ENCODE results near the gene DNER.
"Not testable (repeated sequence)": the region's sequence is repeated elsewhere in the genome, so short reads cannot be mapped to it uniquely, and the experiment has no call there.

Gene DNER

DNA sequence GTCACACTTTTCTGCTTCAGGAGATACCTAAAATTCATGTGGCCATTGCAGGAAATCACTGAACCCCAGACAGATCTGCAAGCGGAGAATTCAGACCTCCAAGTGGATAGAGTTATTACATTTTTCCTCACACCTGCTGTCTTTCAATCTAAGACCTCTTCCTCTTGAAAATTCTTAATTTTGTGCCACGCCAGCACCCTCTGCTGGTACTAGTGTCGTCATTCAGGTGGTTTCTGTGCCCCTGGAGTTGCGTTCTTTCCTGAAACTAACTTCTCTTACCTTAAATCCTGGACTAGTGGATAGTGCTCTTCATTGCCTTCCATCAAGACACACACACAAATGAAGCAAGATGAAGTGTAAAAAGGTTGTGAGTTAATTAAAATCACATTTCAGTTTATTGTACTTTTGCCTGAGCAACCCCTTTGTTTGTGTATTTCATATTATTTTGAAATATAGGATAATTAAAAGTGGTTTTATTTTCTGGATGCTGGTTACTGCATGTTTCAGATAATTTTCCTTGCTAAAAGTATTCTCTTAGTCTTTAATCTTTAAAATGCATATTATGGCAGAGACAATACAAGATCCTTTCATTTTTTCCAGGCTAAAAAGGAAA is 1.6 kb upstream of the DNER start:
- peak; percentile 25 for DNase-seq

DNA sequence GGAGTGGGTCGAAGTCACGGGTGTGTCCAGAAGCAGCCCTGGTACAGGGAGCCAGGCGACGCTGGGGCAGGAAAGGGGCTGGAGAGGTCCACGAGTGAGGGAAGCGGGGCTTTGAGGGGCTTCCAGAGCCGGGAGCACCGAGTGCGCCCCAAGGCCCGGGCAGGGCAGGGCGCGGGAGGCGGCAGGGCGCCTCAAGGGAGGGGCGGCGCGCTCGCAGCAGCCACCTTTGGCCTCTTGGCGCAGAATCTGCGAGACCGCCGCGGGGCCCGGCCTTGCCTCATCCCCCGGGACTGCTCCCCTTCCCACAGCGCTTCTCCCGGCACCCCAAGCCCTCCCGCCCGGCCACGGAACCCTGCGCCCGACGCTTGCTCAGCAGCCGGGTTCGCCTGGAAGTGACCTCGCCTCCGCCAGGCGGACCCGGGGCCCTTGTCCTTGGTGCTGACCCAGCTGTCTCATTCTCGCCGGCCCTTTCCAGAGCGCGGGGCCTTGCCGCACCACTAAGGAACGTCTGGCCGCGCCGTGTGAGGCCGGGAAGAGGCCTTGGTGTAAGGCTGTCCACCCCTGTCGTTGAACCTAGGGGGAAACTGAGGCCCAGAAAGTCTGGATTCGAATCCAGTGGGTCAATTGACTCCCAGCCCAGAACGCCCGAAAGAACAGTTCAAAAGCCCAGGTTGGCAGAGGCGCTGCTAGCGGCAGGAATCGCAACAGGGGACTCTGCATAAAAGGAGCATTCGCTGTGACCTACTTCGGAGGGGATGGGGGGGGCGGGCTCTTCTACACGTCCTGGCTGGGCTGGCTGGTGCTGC is 584 bp upstream of the DNER start:
- peak; percentile 26 for DNase-seq

DNA sequence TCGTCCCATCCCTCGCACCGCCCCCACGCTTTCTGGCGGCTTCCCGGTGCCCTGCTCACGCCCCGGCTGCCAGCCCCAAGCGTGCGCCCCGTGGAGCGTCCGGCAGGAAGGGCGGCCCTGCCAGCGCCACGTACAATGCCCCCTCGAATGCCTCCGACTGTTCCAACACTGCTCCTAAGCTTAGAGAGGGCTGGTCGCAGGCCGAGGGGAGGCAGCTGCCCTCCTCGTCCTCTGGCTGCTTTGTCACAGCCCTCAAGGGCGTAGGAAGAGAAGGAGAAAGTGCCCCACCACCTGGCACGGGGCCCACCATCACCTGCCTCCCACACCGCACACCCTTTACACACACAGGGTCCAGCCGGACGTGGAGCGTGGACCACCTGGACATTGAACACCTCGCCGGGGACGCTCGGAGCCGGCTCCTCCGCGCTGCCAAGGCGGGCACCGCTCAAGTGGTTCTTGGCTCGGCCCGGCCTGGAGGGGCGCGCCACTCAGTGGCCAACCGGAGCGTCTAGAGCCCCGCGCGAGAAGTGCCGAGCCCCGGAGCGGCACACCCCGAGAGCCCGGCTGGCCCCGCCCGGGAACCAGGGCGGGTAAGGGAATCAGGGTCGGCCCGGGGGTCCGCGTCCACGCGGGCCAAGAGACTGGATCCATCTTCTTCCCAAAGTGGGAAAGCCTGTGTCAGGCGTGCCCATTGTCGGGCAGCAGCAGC is 830 bp downstream of the DNER start:
- DNase-seq = peak; percentile 4

DNA sequence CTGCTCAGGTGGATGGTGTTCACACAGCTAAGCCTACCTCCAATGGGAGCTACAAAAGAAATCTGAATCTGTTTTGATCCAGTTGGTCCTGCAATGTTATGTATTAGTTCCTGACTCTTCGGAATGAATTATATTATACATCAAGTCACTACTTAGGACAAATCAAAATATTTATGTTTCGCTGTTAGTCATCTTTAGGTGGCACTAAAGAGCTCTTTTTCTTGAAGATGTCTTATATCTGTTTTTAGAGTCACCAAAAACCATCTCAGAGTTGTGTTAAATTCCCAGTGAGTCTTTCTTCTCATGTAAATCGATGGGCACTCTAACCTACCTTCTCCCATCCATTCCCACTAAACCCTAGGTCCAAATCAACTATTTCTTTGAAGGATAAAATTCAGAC is 2.2 kb downstream of the DNER start:
- no peak for DNase-seq

DNA sequence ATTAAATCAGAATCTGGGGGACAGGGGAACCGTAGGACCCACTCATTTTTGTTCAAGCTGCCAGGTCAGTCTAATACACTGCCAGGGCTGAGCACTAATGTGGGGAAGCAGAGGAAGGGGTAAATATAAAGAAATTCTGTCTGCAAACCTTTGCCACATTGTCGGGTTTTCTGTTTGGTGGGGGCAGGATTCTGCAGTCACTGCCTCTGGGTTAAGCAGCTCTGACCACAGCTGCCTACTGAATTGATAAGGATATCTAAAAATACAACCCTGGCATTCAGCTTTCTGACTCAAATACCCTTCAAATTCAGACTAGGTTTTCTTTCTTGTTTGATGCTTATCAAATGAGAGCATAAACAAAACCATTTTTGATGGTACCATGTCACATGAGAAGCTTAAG is 6.0 kb downstream of the DNER start:
- no peak for DNase-seq

DNA sequence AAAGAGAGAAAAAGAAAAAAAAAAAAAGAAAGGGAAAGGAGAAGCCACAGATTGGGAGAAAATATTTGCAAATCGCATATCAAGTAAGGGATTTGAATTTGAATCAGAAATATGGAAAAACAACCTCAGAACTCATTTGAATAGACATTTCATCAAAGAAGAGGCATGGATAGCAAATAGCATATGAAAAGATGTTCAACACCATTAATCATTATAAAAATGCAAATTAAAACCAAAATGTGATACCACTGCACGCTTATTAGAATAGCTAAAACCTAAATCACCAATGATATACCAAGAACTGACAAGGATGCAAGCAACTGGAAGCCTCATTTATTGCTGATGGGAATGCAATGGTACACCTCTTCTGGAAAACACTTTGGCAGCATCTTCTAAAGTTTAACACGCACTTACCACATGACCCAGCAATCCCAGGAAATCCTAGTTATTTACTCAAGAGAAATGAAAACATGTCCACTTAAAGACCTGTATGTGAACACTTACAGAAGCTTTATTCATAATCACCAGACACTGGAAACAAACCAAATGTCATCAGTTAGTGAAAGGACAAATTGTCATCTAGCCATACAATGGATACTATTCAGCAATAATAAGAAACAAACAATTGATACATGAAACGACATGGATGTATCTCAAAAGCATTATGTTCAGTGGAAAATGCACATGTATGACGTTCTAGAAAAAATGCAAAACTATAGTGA is 10.3 kb downstream of the DNER start:
- DNase-seq = no peak

DNA sequence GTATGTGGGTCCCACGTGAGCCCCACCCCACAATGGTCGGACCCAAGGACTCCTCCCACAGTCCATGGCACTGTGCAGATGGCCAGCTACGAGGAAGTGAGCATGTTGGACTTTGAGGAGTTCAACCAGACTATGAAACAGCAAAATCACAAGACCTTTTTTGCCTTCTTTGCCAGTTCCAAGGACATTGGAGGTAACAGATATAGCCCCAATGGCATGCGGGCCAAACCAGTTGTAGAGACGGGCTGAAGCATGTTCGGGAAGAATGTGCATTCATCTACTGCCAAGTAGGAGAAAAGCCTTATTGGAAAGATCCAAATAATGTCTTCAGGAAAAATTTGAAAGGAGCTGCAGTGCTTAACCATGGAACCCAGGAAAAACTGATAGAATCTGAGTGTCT is 12.6 kb downstream of the DNER start:
- DNase-seq = no peak

DNA sequence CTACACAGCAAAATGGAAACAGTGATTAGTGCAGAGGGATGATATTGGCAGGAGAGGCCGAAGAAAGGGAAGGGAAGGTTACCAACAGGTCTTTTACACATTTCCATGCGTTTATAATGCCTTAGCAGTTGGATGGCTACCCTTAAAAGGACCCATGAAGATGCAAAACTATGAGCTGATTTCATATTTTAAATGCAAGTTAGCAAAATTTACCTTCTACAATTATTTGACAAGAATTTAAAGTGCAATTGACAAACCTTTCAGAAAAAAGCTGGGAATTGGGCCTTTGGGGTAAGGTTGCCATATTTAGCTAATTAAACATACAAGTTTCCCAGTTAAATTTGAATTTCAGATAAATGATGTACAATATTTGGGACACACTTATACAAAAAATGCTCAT is 13.3 kb downstream of the DNER start:
- DNase-seq = no peak

DNA sequence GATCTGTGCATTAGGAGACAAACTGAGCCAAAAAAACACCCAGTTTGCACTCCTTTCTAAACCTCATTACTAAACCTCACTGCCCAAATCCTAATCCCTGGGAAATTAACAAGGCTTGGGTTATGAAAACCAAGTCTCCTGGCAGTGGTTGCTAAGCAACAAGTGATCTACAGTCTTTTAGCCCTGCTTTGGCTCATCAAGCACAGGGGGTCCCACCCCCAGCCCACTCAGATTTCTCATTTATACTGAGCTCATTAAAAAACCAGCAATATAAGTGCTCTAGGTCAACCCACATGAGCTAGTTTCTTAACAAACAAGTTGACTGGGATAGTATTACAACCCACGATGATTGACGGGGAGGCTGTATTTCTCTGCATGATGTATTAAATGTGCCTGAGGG is 18.4 kb downstream of the DNER start:
- no peak for DNase-seq

DNA sequence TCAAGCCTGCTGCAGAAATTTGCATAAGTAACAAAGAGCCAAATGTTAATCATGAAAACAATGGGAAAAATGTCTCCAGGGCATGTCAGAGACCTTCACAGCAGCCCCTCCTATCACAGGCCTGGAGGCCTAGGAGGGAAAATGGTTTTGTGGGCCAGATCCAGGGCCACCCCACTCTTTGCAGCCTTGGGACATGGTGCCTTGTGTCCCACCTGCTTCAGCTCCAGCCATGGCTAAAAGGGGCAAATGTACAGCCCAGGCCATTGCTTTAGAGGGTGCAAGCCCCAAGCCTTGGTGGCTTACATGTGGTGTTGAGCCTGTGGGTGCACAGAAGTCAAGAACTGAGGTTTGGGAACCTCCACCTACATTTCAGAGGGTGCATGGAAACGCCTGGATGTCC is 20.5 kb downstream of the DNER start:
- not testable (repeated sequence) for DNase-seq

DNA sequence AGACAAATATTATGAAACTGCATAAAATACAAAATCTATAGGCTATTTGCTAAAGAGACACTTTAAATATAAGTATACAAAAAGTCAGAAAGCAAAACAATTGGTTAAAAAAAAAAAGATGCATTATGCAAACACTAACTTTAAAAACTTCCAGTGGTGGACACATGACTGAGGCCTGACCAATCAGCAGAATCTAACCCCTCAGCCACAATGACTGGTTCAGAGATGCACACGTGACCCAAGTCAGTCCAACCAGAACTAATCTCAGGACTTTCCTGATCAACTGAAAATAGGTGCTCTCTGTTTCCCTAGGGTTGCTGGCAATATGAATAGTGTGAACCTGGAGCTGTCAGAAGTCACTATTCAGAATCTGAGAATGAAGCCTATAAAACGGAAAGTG is 22.7 kb downstream of the DNER start:
- DNase-seq = no peak

DNA sequence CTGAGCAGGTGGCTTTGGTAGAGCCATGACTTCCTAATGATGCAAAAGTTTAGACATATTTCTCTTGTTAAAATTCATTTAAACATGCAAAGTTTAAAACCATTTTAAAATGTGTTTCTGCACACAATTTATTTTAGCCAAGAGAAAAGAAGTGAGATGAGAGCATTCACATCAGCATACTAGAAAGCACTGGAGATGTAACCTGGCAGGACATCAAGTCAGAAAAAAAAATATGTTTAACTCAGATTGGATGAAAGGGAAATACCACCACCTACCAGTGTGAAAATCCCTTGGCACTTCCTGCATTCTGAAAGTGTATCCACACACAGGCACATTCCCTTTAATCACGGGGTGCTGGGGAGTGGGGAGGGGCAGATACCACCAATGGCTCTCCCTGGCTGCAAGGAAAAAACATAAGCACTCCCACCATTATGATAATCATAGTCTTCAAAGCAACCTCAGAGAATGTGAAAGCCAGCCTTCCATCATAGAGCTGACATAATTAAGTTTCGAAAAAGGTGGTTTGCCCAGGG is 25.0 kb downstream of the DNER start:
- DNase-seq = no peak

DNA sequence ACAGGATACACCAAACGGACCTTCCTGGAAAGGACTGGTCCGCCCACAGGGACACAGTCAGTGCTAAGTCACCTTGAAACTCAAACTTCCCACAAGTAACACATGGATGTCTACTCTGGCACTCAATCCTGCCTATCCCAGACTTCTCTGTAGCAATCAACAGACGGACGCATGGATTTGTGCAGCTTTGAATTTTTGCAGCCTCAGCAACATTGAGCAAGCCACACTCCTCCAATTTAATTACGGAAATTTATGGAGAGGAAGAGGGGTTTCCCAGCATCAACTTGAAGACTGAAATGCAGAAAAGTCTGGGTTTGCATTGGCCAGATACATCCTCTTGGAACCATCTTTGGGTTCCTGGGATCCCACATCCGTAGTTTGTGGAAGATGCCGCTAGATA is 26.2 kb downstream of the DNER start:
- no peak for DNase-seq

DNA sequence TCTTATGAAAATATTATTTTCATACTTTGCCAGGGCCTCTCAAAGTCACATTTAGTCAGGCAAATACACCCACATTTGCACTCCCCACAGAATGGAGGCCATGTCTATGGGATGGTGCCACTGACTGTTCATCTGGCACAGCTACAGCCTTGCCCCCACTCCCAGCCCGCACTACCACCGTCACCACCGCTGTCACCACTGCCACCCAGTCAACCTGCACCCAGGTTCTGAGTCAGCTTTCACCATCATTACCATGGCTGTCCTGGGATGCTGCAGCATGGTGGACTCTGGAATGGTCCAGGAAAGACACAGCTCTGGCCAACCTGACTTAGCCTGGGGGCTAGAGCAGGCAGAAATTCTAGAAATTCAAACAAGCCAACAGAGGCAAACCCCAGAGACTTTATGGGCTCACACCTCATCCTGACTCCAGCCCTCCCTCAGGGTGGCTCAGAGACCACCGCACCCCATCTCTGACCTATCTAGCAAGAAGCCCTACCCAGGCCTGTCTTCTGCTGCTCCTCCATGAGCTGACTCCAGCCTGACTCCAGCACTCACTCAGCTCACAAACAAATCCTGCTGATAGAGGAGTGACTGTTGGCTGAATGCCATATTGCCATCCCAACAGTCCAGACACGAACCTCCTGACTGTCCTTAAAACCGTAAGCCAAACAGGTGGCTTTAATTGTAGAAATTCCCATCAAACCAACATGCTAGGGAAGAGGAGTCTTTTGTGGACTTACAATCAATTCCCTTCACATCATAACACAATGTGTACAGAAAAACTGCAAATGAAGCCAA is 28.0 kb downstream of the DNER start:
- DNase-seq = no peak

DNA sequence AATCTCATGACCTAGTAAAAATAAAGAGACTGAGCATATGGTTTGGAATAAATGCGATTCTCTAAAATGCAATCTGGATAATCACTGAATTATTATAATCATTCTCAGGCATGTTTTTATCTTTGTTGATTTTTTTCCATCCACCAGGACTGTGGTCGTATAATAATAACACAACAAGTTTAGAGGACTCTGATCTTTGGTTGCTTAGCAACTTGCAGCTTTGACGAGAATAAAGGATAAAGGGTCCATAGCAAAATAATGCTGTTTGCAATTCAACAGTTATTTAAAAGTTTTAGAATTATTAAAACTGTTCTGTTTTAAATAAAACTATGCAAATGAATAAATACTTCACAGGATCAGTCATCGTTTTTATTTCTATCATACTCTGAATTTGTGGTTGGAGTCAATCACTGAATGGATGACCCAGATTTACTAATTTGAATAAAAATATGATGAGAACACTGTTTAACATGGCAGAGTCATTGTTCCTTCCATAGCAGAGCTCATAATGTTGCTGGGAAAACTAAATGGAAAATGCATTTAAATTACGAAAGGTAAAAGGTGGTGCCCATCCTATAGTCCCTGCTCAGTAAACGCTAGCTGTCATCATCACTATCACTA is 29.3 kb downstream of the DNER start:
- DNase-seq = no peak

DNA sequence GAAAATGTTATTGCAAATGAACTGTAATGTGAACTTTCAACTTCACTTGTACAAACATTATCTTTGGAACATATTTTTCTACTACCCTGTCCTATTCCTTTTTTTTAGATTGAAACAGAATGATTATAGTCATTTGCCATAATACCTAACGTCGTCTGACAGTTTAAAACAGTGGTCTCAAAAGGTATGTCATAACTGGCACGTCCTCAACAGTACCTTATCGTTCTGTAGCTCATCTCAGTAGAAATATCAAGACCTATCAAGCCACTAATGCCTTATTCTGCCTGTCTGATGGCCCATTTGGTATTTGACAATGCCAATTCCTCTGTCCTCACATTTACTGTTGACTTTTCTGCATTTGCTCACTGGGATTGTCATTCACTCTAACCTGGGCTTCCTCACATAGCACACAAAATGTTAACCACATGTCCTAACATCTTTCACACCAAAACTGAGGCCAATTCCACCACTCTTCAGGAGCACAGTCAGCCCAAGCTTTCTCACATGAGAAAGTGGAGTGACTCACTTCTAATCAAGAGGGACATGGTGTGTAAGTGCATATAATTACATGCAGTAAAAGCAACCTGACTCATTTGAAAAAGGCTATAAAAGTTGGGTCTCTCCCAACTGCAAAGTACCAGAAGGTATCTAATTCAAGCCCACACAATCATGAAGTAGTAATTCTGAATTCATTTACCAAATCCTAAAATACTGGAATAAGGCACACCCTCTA is 34.8 kb downstream of the DNER start:
- no peak for DNase-seq

DNA sequence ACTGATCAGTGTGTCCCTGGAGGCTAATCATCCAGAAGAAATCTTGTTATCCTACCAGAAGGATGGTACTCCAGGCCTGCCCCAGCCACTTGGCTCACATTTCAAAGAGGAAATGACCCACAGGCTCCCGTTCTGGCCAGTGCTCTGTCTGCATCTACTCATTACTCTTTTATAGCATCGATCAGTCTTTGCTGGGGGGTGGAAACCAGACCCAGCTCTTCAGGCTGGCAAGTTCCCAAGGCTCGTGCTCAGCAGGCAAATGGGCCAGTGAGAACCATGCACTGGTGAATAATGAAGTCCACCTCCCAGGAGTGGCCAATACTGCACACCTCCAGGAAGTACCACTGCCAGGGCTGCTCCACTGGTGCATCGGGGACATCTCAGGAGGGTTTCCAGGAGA is 38.8 kb downstream of the DNER start:
- DNase-seq = no peak

DNA sequence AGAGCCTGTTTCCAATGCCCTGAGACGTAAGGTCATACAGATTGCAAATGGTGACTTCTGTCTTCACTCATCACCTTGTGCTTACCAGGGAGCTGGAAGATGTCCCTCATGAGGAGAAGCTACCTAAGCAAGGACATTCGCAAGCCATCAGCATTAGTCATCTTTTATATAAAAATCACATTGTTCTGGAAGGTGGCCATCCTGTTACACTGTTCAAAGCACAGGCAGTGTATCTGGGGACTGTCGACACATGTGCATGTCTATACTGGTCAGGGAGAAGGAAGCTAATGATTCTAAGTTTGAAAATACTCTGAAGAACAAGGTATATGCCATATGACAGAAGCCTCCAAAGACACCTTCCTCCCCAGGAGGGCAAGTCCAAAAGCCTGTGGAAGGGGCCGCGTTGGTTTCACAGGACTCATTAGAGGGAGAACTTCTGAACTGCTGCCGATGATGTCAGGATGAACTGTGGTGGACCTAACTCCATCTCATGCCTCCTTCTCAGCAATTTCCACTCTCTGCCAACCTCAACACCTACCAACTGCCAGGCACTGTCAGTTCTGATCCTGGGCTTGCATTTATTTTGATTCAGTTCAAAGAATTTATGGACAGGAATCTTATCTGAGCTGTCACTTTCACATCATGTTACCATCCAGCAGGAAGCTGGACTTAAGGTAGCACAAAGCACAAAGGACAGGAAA is 39.4 kb downstream of the DNER start:
- no peak for DNase-seq

DNA sequence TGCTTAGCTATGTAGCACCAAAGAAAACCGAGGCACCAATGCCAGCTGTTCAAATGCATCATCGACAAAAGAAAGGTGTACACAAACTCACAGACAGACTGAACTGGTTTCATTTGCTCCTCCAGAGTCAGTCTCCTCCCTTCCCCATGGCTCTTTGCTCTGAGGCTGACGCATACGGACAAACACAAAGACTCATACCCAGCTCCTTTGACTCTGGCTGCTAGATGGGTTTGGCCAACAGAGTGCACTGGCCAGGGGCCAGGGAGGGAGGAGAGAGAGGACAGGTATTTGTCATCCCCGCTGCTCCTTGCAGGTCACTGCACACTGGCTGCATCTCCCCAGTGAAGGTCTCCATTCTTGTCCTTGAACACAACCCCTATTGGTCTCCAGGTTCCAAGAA is 40.7 kb downstream of the DNER start:
- no peak for DNase-seq

DNA sequence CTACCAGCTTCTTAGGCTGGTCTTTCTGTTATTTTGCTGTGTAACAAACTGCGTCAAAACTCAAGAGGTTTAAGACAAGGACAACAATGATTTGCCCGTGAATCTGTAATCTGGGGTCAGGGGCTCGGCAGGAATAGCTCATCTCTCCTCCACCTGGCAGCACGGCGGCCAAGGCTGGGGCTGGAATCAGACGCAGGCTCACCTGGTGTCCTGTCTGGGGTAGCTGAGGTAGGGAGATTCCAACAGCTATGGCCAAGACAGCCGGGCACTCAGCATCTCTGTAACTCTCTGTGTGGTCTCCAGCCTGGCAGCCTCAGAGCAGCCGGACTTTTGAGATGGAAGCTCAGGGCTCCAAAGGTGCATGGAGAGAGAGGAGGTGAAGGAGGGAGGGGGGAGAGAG is 42.3 kb downstream of the DNER start:
- DNase-seq = no peak

DNA sequence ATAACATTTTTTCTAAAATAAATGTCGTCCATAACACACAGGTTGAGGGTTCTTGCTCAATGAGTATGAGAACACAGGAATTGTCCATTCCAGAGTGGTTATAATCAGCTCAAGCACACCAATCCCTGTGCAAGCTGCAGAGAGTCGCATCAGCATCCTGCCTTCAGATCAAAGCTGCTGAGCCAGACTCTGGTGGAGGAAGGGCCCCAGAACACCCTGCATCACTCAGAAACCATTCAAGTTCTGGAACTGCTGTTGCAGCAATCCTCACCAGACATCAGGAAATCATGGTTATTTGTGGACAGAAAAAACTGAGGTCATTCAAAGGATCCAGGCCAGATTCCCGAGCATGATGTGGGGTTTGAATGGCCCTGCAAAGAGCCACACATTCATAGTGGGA is 44.5 kb downstream of the DNER start:
- no peak for DNase-seq

Data from stimulated activated CD4-positive, alpha-beta T cell treated with anti-CD3 and anti-CD28 coated beads, Interleukin-4, amount 100 ng/mL, for 1 hour (primary cell).